HTR-8/SVneo (cell line): ENCODE results near the gene LRP4.

Experiments used
- DNase-seq: peaks from one replicate; pipeline ENCODE4 v3.0.0; 2011; ENCODE audit warnings: low spot score, mixed read lengths; ENCODE audit not compliant: insufficient read length
- FAIRE-seq: peaks from 2 replicates; lab custom pipeline; 2011; peaks lifted over from hg19 to GRCh38; lab: Jason Lieb, UNC

LRP4 gene

GRCh38 chr11:46856605-46857343 is 61.6 kb downstream of the LRP4 start:
- no peak for DNase-seq
- FAIRE-seq = no peak

- no peak for FAIRE-seq
- DNase-seq = no peak
These were observed 62.5 kb downstream of the LRP4 start for GRCh38 chr11:46855863-46856262.

DNA sequence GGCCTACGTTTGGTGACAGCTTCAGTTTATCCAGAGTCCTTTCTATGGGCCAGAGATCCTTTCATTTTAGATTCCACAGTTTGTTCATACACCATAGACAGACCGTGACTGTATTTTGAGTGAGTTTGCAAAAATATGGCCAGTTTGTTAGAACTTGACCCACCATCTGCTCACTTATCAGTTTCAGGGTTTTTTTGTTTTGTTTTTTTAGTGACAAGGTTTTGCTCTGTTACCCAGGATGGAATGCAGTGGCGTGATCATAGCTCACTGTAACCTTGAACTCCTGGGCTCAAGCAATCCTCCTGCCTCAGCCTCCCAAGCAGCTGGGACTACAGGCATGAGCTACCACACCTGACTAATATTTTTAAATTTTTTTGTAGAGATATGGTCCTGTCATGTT is 63.2 kb downstream of the LRP4 start:
- FAIRE-seq (no peak), DNase-seq (no peak)

DNA sequence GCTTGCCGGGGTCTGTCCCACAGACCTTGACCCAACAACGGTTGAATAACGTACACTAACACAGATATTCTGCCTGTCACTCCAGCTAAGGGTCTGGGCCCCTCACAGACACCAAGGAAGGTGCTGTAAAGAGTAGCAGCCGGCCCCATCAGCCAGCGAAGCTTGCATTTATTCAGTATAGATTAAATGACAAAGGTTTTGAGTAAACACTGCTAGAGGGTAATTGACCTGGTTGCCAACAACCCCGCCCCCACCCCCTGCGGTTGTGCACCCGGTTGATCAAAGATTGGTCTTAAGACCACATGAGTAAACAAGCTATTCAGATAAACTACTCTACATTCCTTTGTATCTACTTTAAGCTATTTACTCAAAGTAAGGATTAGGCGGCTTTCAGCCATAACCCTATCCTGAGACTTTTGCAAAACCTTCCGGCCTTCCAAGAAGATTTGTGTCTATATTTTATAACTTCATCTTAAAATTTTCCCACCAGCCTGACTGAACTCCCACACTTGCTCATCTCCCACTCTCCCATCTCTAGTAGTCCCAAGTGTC is 67.4 kb downstream of the LRP4 start:
- DNase-seq (no peak), FAIRE-seq (no peak)

GRCh38 chr11:46849631-46850030 is 68.7 kb downstream of the LRP4 start:
- DNase-seq (no peak), FAIRE-seq (no peak)

GRCh38 chr11:46846510-46846830 is 71.9 kb downstream of the LRP4 start:
- DNase-seq = no peak
- FAIRE-seq = no peak

DNA sequence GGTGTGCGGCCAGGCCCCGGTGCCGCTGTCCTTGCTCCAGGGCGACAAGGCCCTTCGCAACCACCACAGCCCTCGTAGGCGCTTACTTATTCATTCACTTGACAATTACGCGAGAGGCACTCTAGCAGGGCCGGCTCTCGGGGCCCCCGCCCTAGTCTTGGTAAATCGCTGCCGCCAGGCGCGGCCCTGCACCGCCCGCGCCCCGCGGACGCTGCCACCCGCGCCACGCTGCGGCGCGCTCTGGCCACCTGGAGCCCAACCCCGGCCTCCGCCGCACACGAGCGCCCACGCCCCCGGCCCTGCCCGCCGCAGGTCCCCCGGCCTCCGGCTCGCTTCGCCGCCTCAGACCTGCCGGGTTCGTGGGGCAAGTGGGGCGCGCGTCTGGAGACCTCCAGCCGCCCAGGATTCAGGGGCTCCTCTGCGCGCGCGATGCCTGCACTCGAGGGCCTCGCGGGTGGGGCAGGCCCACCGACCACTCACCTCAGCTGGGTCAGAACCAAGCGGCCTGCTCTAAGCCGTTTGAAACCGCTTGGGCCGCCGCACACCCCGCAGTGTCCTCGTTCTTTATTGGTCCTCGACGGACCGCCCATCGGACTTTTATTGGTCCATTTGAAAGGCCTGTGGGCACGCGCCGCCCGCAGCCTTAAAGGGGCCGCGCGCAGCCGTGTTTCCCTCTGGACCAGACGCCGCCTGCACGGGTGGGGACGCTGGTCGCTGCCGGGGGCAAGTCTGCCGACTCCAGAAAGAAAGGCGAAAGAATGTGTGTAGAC is 72.4 kb downstream of the LRP4 start, which contains the start of gene CKAP5:
CKAP5 (minus strand) TSS at position 541 of the 770 bp plus-strand sequence. CDS start 25,049 bp downstream, outside the sequence.
- FAIRE-seq (no peak), DNase-seq (peak; percentile 96)

- FAIRE-seq = no peak
- peak; percentile 13 for DNase-seq
These were observed 73.0 kb downstream of the LRP4 start for GRCh38 chr11:46845440-46845739.

- no peak for DNase-seq
- no peak for FAIRE-seq
These were observed 78.2 kb downstream of the LRP4 start for GRCh38 chr11:46840116-46840515.

- no peak for FAIRE-seq
These were observed 79.8 kb downstream of the LRP4 start for GRCh38 chr11:46838501-46838900.

GRCh38 chr11:46837860-46838259 is 80.5 kb downstream of the LRP4 start:
- no peak for FAIRE-seq
- no peak for DNase-seq

More at GRCh38 chr11:46838501-46838900, 79.8 kb downstream of the LRP4 start:
- DNase-seq = no peak

DNA sequence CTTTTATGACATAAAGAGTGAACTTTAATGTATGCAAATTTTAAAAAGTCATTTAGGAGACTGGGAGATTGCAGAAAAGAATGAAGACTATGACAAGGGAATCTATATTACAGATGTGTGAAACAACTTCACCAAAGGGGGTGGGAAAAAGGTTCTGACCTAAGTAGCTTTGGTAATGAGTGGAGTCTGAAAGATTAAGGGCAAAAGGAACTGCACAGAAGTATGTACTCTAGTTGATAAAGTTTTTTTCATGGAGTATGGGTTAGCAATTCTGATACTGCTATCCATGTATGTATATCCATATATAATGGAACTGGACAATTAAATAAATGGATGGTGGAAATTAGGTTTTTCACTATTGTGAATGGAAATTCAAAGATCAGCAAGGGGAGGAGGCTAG is 81.5 kb downstream of the LRP4 start:
- no peak for FAIRE-seq
- DNase-seq = no peak

DNA sequence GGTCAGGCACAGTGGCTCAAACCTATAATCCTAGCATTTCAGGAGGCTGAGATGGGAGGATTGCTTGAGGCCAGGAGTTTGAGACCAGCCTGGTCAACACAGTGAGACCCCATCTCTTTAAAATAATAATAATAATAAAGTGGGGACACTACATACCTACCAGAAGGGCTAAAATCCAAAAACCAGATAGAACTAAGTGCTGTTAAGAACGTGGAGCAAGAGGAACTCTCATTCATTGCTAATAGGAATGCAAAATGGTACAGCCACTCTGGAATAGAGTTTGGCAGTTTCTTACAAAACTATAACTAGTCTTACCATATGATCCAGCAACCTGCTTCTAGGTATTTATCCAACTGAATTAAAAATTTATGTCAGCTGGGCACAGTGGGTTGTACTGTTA is 81.9 kb downstream of the LRP4 start:
- DNase-seq (no peak), FAIRE-seq (no peak)

DNA sequence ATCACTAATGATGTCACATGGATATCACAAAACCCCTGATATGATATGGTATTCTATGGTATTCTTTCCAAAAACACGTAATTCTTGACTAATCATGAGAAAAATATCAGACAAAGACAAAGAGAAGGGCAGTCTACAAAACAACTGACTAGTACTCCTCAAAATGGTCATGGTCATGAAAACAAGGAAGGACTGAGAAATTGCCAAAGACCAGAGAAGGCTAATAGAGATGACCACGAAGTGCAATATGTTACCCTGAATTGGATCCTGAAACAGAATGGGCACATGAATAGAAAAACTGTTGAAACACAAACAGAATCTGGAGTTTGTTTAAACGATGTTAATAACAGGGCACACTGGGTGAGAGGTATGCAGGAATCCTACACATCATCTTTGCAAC is 82.5 kb downstream of the LRP4 start:
- no peak for DNase-seq
- no peak for FAIRE-seq

DNA sequence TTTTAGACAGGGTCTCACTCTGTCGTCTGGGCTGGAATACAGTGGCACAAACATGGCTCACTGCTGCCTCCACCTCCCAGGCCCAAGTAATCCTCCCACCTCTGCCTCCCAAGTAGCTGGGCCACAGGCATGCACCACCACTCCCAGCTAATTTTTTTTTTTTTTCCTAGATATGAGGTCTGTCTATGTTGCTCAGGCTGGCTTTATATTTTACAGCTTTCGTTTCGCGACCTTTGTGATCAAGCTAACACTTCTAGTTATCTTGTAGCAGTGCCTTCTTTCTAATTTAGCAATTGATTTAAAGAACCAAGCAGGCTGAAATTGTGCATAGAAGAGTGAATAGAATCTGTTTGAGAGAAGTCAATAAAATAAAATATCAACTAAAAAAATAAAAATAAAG is 83.5 kb downstream of the LRP4 start:
- DNase-seq (no peak), FAIRE-seq (no peak)

GRCh38 chr11:46832511-46833214 is 85.7 kb downstream of the LRP4 start:
- peak; percentile 31 for FAIRE-seq
- peak; percentile 24 for DNase-seq

- FAIRE-seq (no peak), DNase-seq (no peak)
These were observed 90.4 kb downstream of the LRP4 start for GRCh38 chr11:46827995-46828394.

- FAIRE-seq (no peak), DNase-seq (peak; percentile 78)
These were observed 91.9 kb downstream of the LRP4 start for GRCh38 chr11:46826310-46827044.

DNA sequence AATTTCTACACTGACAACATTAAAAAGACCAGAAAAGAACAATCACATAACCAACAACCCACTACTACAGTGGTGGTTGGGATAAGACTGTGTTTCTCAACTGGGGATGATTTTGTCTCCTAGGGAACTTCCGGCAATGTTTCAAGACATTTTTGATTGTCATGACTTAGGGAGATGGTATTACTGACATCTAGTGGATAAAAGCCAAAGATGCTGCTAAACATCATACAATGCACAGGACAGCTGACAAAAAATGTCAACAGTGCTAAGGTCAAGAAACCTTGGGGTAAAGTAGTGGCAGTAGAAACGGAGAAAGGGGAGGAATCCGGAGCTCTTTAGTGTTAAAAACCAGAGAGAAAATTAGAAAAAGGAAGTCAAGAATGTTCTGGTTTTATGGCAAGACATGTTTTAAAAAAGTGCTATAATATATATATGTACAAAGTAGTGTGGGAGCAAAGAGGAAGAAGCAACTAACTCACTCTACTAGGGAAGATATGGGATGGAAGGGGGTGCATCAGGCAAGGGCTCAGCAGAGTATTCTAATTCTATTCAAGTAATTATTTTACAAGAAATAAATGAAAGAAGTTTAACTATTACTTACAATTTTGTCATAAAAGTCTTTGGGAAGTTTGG is 109.4 kb downstream of the LRP4 start:
- FAIRE-seq (peak; percentile 52), DNase-seq (peak; percentile 11)
